EH (cell line): ENCODE results near the gene CRB1.
"Not testable (repeated sequence)": the region's sequence is repeated elsewhere in the genome, so short reads cannot be mapped to it uniquely, and the experiment has no call there.

Source experiments
- DNase-seq: peaks from one replicate; pipeline ENCODE4 v3.0.0-alpha.2; 2015; ENCODE audit warnings: low read depth

CRB1 gene

DNA sequence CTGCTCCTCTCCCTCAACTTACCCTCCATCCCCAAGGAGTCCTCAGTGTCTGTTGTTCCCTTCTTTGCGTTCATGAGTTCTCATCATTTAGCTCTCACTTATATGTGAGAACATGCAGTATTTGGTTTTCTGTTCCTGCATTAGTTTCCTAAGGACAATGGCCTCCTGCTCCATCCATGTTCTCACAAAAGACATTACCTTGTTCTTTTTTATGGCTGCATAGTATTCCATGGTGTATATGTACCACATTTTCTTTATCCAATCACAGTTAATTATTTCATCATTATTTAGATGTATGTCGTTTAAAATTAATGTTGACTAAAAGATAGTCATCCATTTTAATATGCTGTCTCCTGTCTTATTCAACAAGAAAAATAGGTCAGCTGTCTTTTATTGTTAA, 134.1 kb downstream of the CRB1 start:
- no peak for DNase-seq

DNA sequence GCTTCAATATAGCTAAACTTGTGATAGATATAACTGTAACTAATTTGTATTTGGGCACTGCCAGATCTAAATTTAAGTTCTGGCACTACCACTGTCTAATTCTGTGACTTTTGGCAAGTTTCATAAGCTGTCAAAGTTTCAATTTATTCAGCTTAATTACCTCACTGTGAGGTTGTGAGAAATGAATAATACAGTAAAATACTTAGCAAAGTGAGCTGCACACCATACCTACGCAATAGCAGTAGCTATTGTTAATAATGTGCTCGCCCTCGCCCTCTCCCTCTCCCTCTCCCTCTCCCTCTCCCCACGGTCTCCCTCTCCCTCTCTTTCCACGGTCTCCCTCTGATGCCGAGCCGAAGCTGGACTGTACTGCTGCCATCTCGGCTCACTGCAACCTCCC, 136.7 kb downstream of the CRB1 start:
- DNase-seq: not testable (repeated sequence)

DNA sequence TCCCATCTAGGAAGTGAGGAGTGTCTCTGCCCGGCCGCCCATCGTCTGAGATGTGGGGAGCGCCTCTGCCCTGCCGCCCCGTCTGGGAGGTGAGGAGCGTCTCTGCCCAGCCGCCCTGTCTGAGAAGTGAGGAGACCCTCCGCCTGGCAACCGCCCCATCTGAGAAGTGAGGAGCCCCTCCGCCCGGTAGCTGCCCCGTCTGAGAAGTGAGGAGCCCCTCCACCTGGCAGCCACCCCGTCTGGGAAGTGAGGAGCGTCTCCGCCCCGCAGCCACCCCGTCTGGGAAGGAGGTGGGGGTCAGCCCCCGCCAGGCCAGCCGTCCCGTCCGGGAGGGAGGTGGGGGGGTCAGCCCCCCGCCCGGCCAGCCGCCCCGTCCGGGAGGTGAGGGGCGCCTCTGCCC, 137.6 kb downstream of the CRB1 start:
- DNase-seq: not testable (repeated sequence)

DNA sequence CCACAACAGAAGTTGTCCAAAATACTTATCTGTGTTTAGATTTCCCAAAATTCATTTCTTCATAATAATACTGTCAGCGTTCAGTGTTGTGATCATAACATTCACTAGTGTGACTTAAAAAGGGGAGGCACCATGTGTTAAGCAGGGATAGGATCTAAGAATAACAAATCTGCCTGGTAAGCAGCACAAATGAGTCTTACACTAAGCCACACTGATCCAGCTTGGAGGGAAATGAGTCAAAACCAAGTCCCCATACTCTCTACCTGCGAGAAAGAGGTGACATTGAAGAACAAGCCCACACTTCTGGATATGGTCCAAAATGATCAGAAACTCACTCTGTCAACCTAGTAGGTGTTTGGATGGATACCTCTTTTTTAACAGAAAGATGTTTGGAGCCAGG, 145.5 kb downstream of the CRB1 start:
- DNase-seq: no peak

DNA sequence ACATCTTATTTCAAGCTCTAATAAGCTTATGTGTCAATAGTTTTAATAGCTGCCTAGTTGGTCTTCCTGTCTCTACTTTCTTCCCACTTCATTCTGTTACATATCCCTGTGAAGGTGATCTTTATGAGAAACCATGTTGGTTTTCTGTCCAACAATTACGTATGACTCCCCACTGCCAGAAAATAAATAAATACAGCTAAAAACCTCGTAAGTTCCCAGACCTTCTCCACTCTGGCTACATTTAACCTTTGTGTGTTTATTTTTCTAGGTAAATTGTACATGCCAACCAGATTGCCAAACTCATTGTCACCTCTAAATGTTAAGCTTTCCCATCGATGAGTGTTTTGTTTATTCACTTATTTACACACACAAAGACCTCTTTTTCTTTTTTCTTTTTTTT, 147.2 kb downstream of the CRB1 start:
- DNase-seq: no peak

DNA sequence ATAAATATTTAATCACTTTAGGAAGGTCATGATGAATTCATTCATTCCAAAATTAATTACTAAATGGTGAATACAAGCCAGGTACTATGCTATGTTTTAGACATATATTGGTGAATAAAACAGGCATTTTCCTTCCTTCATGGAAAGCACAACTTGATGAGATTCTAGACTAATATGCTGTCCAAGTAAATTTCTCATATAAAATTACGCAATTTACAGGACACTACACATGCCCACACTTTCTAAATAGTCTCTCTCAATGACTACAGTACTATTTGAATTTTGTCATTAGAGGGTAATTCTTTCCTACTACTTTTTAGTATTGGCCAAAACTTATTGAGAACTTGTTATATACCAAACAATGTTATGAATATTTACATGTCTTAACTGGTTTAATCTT, 150.6 kb downstream of the CRB1 start:
- no peak for DNase-seq

DNA sequence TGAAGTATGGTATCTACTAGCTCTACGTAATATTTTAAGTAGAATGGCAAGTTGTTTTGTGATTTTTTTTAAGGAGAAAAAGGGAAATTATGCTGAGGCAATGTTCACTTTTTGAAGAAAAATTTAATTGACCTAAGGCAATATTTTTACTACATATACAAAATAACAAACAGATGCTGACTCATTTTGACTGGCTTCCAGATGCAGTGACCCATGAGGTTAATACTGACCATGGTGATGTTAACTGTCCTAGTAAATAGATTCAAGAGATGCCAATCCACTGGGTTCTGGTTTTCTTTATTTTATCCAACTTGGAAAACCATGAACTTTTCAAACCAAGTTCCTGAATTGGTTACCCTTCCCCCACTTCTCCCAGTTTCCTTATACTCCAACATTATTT, 154.9 kb downstream of the CRB1 start:
- peak; percentile 76 for DNase-seq

DNA sequence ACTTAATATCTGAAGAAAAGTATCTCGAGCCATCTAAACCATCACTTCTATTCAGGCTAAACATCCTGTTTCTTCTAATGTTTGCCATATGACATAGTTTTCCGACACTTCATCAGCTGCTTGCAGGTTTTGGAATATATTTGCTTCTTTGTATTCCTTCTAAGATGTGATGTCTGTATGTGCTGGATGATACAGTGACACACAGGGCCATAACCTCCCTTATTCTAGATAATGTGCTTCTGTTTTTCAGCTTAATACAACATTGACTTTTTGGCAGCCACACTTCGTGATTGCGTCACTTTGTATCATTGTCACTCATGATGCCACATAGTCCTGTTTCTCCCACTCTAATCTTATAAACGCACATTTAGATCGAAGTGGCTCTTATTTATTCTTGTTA, 156.3 kb downstream of the CRB1 start:
- no peak for DNase-seq

DNA sequence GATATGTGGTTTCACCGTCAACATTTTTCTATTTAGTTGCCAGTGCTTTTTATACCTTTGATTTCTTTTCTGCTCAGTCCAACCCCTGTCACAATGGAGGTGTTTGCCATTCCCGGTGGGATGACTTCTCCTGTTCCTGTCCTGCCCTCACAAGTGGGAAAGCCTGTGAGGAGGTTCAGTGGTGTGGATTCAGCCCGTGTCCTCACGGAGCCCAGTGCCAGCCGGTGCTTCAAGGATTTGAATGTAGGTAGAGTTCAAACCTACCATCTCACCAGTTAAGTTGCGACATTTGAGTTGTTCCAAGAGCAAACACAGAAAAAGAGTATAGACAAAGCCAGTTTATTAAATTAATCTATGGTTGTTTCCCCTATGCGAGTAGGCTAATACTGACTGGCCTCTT, 161.3 kb downstream of the CRB1 start:
- DNase-seq: no peak

DNA sequence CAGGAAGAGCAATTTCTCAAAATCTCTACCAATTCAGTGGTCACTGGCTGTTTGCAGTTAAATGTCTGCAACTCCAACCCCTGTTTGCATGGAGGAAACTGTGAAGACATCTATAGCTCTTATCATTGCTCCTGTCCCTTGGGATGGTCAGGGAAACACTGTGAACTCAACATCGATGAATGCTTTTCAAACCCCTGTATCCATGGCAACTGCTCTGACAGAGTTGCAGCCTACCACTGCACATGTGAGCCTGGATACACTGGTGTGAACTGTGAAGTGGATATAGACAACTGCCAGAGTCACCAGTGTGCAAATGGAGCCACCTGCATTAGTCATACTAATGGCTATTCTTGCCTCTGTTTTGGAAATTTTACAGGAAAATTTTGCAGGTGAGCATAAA, 167.2 kb downstream of the CRB1 start:
- DNase-seq: no peak

DNA sequence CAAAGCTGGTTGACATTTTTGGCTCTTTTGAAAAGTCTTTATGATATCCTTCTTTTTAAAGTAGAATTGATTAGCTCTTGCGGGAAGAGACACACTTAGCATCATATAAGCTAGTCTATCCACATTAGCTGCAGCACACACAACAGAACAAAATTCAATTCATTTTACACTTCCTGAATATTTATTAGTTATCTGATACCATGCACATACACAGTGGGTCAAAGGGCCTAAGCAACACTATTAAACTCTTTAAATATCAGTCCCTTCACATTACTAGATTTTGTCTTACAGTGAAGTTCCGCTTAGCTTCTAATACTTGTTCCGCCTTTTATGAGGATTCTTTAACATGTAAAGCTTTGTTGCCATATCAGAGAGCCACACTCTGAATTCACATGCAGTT, 169.5 kb downstream of the CRB1 start:
- DNase-seq: no peak

DNA sequence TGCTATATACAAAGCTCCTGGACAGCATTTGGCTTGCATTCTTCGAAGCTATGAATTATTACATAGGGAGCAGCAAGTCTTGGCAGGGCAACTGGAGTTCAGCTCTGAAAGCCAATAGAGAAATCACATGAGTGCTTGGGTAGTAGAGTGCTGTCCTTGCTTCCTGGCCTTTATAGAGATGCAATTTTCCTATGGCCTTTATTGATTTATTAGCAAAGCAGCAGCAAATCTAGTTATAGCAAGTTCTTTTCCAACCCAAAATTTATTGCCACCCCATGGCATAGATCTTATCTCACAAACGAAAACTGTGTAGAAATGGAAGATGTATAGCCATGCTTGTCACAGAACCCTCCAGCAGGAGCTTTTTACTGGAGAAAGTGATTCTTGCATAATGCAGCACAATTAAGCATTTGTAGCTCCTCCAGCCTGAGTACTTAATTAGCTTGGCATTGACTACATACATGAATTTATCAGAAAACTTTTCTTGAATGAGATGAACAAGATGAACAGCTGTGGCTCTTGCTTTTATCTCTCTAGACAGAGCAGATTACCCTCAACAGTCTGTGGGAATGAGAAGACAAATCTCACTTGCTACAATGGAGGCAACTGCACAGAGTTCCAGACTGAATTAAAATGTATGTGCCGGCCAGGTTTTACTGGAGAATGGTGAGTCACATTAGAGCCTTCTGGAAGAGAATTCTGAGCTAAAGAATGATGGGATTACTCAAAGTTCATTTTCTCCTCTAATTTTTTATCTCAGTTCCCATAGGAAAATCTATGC, 170.1 kb downstream of the CRB1 start:
- peak; percentile 42 for DNase-seq

DNA sequence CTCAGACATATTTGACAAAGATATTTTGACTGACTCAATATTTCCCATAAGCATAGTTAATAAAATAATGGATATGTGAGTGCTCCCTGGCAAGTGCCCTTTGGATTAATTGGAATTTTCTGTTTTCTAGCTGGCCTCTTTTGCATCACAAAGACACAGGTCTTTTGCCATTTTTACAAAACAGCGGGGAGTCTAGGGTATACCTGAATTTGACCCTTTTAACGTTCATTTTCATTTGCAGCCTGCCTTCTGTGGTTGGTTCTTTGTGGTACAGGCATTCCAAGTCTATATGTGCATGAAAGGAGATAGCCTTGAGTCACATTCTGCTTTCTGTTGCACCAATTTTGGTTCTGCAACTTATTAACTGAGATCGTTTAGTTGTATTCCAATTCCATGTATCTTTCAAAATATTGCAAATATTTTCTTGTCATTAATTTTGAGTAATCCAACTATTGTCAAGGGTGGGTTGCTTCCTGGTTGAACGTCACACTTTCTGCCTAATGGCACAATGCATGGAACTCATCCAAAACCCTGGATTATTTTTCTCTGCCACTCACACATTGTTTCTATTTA, 171.7 kb downstream of the CRB1 start:
- no peak for DNase-seq

DNA sequence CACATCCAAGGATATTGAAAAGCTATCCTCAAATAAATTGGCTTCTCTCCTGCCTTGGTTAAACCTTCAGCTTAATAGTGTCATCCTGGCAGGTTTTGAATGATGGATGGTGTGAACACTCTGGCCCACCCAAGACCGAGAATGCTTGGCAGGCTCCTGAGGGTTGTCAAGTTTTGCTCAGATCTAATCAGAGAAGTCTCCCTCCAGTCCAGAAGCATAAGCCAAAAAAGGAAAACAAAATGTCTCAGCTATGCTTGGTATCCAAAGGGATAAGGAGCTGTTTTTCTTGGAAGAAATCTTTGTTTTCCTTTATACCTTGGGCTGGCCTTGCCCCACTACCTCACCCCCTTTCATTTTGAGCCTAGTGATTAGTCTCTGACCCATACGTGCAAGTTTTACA, 172.7 kb downstream of the CRB1 start:
- peak; percentile 43 for DNase-seq

DNA sequence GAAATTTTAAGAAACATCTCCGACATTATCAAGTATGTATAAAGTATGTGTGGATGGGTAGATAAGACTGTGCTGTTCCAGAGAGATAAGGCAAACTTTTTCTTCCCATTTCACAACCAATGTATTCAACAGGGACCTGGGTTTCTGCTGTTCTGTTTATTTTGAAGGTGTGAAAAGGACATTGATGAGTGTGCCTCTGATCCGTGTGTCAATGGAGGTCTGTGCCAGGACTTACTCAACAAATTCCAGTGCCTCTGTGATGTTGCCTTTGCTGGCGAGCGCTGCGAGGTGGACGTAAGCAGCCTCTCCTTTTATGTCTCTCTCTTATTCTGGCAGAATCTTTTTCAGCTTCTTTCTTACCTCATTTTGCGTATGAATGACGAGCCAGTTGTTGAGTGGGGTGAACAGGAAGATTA, 174.0 kb downstream of the CRB1 start:
- DNase-seq: peak; percentile 46

DNA sequence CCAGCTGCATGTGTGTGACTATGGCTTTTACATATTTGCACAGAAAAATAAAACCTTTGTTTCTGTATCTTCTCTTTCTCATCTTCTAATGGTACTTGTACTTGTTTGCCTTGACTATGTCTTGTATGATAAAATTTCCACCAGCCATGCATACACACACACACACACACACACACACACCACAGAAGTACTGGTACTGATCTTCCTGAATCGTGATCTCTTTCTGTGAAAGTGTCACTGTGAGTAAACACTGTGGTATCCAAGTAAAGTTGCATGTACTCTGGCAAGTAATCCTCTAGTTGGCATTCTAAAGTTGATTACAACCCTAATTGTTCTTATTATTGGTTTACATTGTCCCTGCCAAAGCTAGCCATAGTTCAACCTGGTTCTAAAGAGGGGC, 176.7 kb downstream of the CRB1 start:
- DNase-seq: peak; percentile 38

DNA sequence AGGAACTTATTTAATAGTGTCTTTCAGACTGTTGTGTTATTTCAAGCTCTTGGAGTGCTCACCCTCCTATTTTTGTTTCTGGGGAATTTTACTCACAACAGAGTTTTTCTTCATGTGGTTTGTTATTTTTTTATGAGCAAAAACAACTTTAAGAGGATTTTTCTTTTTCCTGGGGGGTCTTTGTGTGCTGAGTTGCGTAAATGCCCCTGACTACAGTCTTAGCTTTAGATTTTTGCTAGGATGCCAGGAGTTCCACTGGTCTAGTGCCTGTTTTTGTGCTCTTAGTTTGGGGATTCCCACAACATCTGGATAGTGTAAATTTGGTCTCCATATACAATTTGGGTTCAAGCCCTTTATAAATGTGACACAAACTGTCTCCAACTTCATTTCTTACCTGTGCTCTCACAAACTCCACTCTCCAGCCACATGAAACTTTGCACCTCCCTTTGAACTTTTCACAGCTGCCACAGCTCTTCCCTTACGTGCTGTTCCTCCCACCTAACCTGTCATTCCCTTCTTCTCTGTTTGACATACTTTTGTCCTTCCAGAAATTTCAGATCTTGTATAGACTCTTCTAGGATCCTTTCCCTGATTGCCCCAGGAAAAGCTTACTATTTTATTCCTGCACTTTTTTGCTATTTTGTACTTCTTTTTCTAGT, 180.2 kb downstream of the CRB1 start:
- DNase-seq: no peak

DNA sequence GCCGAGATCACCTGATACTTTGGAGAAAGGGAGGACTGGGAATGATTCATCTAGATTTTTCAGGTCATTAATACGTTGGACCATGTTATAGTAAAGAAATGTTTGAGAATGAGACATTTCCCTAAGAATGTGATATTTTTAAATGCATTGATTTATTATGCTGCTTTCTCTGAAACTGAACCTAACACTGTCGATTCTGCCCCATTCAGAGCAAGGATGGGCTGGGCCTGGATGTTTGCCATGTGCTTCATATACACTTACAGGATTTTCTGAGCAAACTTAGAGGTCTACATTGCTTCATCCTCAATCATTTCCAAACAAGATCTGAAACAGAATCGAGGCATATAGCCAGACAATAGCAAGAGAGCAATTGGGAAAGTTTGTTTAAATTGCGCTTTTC, 183.3 kb downstream of the CRB1 start:
- no peak for DNase-seq

DNA sequence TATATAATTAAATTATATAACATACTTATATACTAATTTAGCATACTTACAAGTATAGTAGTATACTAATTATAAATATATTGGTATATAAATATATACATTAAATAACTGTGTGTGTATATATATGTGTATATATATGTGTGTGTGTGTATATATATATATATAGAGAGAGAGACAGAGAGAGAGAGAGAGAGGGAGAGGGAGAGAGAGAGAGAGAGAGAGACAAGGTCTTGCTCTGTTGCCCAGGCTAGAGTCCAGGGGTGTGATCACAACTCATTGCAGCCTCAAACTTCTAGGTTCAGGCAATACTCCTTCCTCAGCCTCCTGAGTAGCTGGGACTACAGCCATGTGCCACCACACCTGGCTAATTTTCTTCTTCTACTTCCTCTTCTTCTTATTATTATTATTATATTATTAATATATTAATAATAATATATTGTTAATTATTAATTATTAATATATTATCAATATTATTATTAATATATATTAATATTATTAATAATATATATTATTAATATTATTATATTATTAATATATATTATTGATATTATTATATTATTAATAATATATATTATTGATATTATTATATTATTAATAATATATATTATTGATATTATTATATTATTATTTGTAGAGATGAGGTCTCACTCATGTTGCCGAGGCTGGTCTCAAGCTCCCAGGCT, 185.5 kb downstream of the CRB1 start:
- no peak for DNase-seq

DNA sequence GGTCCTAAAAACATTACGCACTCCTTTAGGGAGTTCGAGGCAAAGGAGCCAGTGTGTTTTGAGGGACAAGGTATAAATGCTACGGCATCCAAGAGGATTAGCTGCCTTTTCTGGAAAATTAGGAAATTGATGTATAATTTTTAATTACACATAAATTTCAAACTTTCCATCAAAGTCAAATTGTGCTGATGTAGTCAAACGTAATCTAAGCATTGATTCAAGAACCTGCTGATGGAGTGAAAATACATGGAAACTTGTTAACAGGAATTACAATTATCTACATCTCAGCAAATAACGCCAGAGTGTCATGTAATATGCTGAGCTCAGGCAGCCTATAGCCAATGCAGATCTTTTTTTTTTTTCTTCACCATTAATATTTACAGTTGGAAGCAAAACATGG, 194.5 kb downstream of the CRB1 start:
- DNase-seq: no peak

DNA sequence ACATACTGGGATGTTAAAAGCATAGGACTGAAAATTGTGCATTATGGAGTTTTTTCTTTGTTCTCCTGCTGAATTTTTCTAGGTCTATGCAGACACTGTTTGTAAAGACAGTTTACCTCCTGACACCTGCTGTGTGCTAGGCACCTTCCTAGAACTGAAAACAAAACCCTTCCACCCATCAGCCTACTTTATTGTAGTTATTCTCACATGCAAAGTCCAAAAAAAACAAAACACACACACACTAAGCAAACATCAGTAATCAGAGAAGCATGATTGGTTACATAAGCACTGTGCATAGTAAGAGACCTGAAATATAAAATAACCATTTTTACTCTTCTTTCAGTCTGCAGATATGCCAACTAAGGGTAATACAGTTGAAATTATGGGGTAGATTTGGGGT, 195.1 kb downstream of the CRB1 start:
- DNase-seq: no peak

DNA sequence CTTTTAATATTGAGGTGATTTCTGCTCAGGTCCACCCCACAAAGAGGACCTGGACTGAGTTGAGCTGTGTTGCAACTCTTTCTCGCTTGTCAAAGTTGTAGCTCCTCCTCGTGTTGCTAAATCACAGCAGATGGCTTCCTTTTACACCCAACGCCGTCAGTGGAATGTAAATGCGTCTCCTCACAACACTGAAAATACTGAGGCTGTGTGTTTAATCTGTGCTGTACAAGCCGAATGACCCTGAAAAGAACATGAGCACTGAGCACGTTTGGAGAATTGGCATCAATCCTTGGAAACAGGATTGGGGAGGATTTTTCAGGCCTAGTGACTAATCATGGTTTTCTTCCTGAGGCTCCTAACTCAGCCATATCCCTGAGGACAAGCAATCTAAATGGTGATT, 196.0 kb downstream of the CRB1 start:
- DNase-seq: peak; percentile 82
